HEK293 (cell line): ENCODE measurements around the gene JOSD1.

Source experiments
- BCL11A ChIP-seq: fragments of 450-650 bp; formaldehyde crosslinking; IDR thresholded peaks from 2 replicates; pipeline ENCODE4 v1.5.1; 2016; ENCODE audit warnings: low read depth, missing biosample characterization, missing genetic modification characterization
- GLIS2 ChIP-seq: fragments of 450-650 bp; formaldehyde crosslinking; IDR thresholded peaks from 2 replicates; pipeline ENCODE4 v1.5.1; 2016; ENCODE audit warnings: missing biosample characterization, missing genetic modification characterization
- HOXA7 ChIP-seq: sonication (generic); formaldehyde crosslinking; IDR thresholded peaks from 2 replicates; pipeline ENCODE4 v1.8.1; 2022; ENCODE audit warnings: missing genetic modification reagents, borderline replicate concordance
- HOXC10 ChIP-seq: sonication (generic); formaldehyde crosslinking; IDR thresholded peaks from 2 replicates; pipeline ENCODE4 v1.8.1; 2023; ENCODE audit warnings: mild to moderate bottlenecking, missing genetic modification reagents
- OVOL3 ChIP-seq: fragments of 450-650 bp; formaldehyde crosslinking; IDR thresholded peaks from 2 replicates; pipeline ENCODE4 v1.5.1; 2016; ENCODE audit warnings: missing biosample characterization, missing genetic modification characterization
- SP2 ChIP-seq: fragments of 450-650 bp; formaldehyde crosslinking; IDR thresholded peaks from 2 replicates; pipeline ENCODE4 v1.5.1; 2016; ENCODE audit warnings: missing biosample characterization, missing genetic modification characterization
- ZBTB20 ChIP-seq: fragments of 450-650 bp; formaldehyde crosslinking; IDR thresholded peaks from 2 replicates; pipeline ENCODE4 v1.5.1; 2016; ENCODE audit warnings: missing biosample characterization, missing genetic modification characterization
- ZBTB7A ChIP-seq: fragments of 450-650 bp; formaldehyde crosslinking; IDR thresholded peaks from 2 replicates; pipeline ENCODE4 v1.5.1; 2016; ENCODE audit warnings: low read depth, missing biosample characterization, missing genetic modification characterization
- ZFHX2 ChIP-seq: fragments of 450-650 bp; formaldehyde crosslinking; conservative IDR thresholded peaks from 2 replicates; pipeline ENCODE4 v1.5.1; 2016; ENCODE audit warnings: missing biosample characterization, missing genetic modification characterization
- ZFP37 ChIP-seq: fragments of 450-650 bp; formaldehyde crosslinking; IDR thresholded peaks from 2 replicates; pipeline ENCODE4 v1.5.1; 2016; ENCODE audit warnings: missing biosample characterization, missing genetic modification characterization
- ZNF132 ChIP-seq: fragments of 450-650 bp; formaldehyde crosslinking; IDR thresholded peaks from 2 replicates; pipeline ENCODE4 v1.5.1; 2017; ENCODE audit warnings: missing biosample characterization, missing genetic modification characterization, borderline replicate concordance
- ZNF138 ChIP-seq: fragments of 450-650 bp; formaldehyde crosslinking; IDR thresholded peaks from 2 replicates; pipeline ENCODE4 v1.5.1; 2016; ENCODE audit warnings: missing biosample characterization, missing genetic modification characterization, borderline replicate concordance
- ZNF174 ChIP-seq: fragments of 450-650 bp; formaldehyde crosslinking; IDR thresholded peaks from 2 replicates; pipeline ENCODE4 v1.5.0; 2017; ENCODE audit warnings: missing biosample characterization, mild to moderate bottlenecking, missing genetic modification characterization
- ZNF24 ChIP-seq: fragments of 450-650 bp; formaldehyde crosslinking; IDR thresholded peaks from 2 replicates; pipeline ENCODE4 v1.5.1; 2016; ENCODE audit warnings: missing biosample characterization, missing genetic modification characterization
- ZNF426 ChIP-seq: fragments of 450-650 bp; formaldehyde crosslinking; IDR thresholded peaks from 2 replicates; pipeline ENCODE4 v1.5.1; 2017; ENCODE audit warnings: missing biosample characterization, missing genetic modification characterization, mild to moderate bottlenecking, inconsistent platforms, moderate library complexity
- ZNF433 ChIP-seq: fragments of 450-650 bp; formaldehyde crosslinking; IDR thresholded peaks from 2 replicates; pipeline ENCODE4 v1.5.1; 2016; ENCODE audit warnings: missing biosample characterization, missing genetic modification characterization, low read depth
- ZNF530 ChIP-seq: fragments of 450-650 bp; formaldehyde crosslinking; IDR thresholded peaks from 2 replicates; pipeline ENCODE4 v1.5.1; 2016; ENCODE audit warnings: low read depth, missing biosample characterization, missing genetic modification characterization
- ZNF549 ChIP-seq: fragments of 450-650 bp; IDR thresholded peaks from 2 replicates; pipeline ENCODE4 v1.5.1; 2018; ENCODE audit warnings: missing biosample characterization, missing genetic modification characterization, mild to moderate bottlenecking, inconsistent platforms, moderate library complexity
- ZNF830 ChIP-seq: fragments of 450-650 bp; IDR thresholded peaks from 2 replicates; pipeline ENCODE4 v1.5.0; 2018; ENCODE audit warnings: missing biosample characterization, missing genetic modification characterization, low read depth, mild to moderate bottlenecking, moderate library complexity
- ZSCAN16 ChIP-seq: fragments of 450-650 bp; formaldehyde crosslinking; IDR thresholded peaks from 2 replicates; pipeline ENCODE4 v1.5.1; 2016; ENCODE audit warnings: missing biosample characterization, missing genetic modification characterization
- ZSCAN30 ChIP-seq: fragments of 450-650 bp; IDR thresholded peaks from 2 replicates; pipeline ENCODE4 v1.5.1; 2018; ENCODE audit warnings: missing biosample characterization, mild to moderate bottlenecking, missing genetic modification characterization, moderate library complexity
- ZXDB ChIP-seq: fragments of 450-650 bp; formaldehyde crosslinking; IDR thresholded peaks from 2 replicates; pipeline ENCODE4 v1.5.1; 2016; ENCODE audit warnings: missing biosample characterization, missing genetic modification characterization
- TF ChIP-seq, protein P1 (sequence below): fragments of 450-650 bp; formaldehyde crosslinking; IDR thresholded peaks from 2 replicates; pipeline ENCODE4 v1.5.1; 2016; ENCODE audit warnings: missing biosample characterization, missing genetic modification characterization, borderline replicate concordance
- TF ChIP-seq, protein P2 (sequence below): fragments of 450-650 bp; formaldehyde crosslinking; IDR thresholded peaks from 2 replicates; pipeline ENCODE4 v1.5.1; 2016; ENCODE audit warnings: missing biosample characterization, missing genetic modification characterization
- TF ChIP-seq, protein P3 (sequence below): IDR thresholded peaks from 2 replicates; pipeline ENCODE4 v1.6.1; 2011; ENCODE audit warnings: mild to moderate bottlenecking, low read depth, low read length, borderline replicate concordance
- TF ChIP-seq, protein P4 (sequence below): fragments of 450-650 bp; formaldehyde crosslinking; IDR thresholded peaks from 2 replicates; pipeline ENCODE4 v1.5.1; 2016; ENCODE audit warnings: missing biosample characterization, missing genetic modification characterization
- TF ChIP-seq, protein P5 (sequence below): fragments of 450-650 bp; formaldehyde crosslinking; IDR thresholded peaks from 2 replicates; pipeline ENCODE4 v1.5.1; 2016; ENCODE audit warnings: missing biosample characterization, missing genetic modification characterization

Gene JOSD1

DNA sequence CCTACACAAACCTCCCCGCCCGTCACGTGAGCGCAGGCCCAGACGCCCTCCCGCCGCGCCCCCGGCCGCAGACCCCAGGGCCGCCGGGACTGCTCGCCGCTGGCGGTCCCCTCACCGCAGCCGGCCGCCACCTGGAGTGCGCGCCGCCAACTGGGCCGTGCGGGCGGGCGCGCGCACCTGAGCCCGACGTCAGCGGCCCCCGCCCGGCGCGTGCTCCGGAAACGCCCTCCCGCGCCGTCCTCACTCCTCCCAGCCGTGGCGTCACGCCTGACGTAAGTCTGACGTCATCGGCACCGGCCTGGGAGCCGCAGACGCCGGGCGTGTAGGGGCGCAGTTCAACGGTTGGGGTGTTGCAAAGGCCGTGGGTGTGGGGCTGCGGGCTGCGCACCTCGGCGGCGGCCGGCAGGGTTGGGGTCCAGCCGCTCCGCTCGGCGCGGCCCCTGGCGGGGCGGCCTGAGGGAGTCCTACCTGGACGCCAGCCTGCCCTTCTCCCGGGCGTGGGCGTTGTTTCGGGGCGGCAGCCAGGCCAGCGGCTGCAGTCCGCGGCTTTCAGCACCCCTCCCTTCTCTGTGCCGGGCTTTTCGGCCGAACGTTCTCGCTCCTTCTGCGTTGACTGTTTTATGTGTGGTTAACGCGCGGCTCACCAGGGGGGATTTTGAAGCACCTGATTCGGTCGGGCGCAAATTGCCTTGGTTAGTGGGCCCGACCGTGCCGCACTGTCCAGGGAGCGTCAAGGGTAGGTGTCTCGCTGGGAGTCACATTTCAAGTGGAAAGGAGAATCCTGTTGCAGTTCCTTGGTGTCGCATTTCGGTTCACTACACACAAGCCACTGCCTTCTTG is at the start of gene JOSD1 (continued):
- TF ChIP-seq HOXA7 (CRISPR knock-in tag) (no peak), ZNF426 (tag by site-specific recombination) (no peak), OVOL3 (tag by site-specific recombination) (no peak), ZXDB (tag by site-specific recombination) (0 out of 2 replicates have a peak, but pooled peaks have one; percentile 83), ZBTB20 (peak; percentile 79), ZSCAN30 (peak; percentile 72), HOXC10 (CRISPR knock-in tag) (no peak), ZNF830 (tag by site-specific recombination) (no peak), ZNF549 (no peak), ZNF174 (tag by site-specific recombination) (no peak), GLIS2 (tag by site-specific recombination) (peak; percentile 80), ZNF530 (tag by site-specific recombination) (no peak), ZNF132 (tag by site-specific recombination) (no peak), ZFP37 (tag by site-specific recombination) (peak; percentile 78), ZNF433 (no peak), BCL11A (tag by site-specific recombination) (peak; percentile 90), ZFHX2 (tag by site-specific recombination) (peak; percentile 95), ZBTB7A (tag by site-specific recombination) (peak; percentile 79; the same call in 1 of the 2 replicates), ZSCAN16 (peak; percentile 72; the same call in 1 of the 2 replicates), ZNF24 (tag by site-specific recombination) (peak; percentile 98), SP2 (tag by site-specific recombination) (peak; percentile 60), ZNF138 (tag by site-specific recombination) (no peak)
- TF ChIP-seq, protein P1, sequence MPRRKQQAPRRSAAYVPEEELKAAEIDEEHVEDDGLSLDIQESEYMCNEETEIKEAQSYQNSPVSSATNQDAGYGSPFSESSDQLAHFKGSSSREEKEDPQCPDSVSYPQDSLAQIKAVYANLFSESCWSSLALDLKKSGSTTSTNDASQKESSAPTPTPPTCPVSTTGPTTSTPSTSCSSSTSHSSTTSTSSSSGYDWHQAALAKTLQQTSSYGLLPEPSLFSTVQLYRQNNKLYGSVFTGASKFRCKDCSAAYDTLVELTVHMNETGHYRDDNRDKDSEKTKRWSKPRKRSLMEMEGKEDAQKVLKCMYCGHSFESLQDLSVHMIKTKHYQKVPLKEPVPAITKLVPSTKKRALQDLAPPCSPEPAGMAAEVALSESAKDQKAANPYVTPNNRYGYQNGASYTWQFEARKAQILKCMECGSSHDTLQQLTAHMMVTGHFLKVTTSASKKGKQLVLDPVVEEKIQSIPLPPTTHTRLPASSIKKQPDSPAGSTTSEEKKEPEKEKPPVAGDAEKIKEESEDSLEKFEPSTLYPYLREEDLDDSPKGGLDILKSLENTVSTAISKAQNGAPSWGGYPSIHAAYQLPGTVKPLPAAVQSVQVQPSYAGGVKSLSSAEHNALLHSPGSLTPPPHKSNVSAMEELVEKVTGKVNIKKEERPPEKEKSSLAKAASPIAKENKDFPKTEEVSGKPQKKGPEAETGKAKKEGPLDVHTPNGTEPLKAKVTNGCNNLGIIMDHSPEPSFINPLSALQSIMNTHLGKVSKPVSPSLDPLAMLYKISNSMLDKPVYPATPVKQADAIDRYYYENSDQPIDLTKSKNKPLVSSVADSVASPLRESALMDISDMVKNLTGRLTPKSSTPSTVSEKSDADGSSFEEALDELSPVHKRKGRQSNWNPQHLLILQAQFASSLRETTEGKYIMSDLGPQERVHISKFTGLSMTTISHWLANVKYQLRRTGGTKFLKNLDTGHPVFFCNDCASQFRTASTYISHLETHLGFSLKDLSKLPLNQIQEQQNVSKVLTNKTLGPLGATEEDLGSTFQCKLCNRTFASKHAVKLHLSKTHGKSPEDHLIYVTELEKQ, result peak; percentile 80
- TF ChIP-seq, protein P2, sequence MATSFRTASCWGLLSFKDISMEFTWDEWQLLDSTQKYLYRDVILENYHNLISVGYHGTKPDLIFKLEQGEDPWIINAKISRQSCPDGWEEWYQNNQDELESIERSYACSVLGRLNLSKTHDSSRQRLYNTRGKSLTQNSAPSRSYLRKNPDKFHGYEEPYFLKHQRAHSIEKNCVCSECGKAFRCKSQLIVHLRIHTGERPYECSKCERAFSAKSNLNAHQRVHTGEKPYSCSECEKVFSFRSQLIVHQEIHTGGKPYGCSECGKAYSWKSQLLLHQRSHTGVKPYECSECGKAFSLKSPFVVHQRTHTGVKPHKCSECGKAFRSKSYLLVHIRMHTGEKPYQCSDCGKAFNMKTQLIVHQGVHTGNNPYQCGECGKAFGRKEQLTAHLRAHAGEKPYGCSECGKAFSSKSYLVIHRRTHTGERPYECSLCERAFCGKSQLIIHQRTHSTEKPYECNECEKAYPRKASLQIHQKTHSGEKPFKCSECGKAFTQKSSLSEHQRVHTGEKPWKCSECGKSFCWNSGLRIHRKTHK (tag by site-specific recombination), result no peak
- TF ChIP-seq, protein P3, sequence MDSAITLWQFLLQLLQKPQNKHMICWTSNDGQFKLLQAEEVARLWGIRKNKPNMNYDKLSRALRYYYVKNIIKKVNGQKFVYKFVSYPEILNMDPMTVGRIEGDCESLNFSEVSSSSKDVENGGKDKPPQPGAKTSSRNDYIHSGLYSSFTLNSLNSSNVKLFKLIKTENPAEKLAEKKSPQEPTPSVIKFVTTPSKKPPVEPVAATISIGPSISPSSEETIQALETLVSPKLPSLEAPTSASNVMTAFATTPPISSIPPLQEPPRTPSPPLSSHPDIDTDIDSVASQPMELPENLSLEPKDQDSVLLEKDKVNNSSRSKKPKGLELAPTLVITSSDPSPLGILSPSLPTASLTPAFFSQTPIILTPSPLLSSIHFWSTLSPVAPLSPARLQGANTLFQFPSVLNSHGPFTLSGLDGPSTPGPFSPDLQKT, result peak; percentile 70; the same call in 1 of the 2 replicates
- TF ChIP-seq, protein P4, sequence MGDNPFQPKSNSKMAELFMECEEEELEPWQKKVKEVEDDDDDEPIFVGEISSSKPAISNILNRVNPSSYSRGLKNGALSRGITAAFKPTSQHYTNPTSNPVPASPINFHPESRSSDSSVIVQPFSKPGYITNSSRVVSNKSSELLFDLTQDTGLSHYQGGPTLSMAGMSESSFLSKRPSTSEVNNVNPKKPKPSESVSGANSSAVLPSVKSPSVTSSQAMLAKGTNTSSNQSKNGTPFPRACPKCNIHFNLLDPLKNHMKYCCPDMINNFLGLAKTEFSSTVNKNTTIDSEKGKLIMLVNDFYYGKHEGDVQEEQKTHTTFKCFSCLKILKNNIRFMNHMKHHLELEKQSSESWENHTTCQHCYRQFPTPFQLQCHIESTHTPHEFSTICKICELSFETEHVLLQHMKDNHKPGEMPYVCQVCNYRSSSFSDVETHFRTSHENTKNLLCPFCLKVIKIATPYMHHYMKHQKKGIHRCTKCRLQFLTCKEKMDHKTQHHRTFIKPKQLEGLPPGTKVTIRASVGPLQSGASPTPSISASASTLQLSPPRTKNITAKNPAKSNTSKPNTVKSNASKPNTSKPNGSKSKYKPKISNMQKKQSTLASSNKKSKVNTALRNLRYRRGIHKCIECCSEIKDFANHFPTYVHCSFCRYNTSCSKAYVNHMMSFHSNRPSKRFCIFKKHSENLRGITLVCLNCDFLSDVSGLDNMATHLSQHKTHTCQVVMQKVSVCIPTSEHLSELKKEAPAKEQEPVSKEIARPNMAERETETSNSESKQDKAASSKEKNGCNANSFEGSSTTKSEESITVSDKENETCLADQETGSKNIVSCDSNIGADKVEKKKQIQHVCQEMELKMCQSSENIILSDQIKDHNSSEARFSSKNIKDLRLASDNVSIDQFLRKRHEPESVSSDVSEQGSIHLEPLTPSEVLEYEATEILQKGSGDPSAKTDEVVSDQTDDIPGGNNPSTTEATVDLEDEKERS (tag by site-specific recombination), result 0 out of 2 replicates have a peak, but pooled peaks have one; percentile 67
- TF ChIP-seq, protein P5, sequence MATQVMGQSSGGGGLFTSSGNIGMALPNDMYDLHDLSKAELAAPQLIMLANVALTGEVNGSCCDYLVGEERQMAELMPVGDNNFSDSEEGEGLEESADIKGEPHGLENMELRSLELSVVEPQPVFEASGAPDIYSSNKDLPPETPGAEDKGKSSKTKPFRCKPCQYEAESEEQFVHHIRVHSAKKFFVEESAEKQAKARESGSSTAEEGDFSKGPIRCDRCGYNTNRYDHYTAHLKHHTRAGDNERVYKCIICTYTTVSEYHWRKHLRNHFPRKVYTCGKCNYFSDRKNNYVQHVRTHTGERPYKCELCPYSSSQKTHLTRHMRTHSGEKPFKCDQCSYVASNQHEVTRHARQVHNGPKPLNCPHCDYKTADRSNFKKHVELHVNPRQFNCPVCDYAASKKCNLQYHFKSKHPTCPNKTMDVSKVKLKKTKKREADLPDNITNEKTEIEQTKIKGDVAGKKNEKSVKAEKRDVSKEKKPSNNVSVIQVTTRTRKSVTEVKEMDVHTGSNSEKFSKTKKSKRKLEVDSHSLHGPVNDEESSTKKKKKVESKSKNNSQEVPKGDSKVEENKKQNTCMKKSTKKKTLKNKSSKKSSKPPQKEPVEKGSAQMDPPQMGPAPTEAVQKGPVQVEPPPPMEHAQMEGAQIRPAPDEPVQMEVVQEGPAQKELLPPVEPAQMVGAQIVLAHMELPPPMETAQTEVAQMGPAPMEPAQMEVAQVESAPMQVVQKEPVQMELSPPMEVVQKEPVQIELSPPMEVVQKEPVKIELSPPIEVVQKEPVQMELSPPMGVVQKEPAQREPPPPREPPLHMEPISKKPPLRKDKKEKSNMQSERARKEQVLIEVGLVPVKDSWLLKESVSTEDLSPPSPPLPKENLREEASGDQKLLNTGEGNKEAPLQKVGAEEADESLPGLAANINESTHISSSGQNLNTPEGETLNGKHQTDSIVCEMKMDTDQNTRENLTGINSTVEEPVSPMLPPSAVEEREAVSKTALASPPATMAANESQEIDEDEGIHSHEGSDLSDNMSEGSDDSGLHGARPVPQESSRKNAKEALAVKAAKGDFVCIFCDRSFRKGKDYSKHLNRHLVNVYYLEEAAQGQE (tag by site-specific recombination), result peak; percentile 41; the same call in 1 of the 2 replicates
